ENCODE results near the gene SLC36A1. TPM values are rescaled to one million over a fixed set of nuclear protein-coding genes. Genes with fewer than 3 reads are reported as not detected.

SLC36A1 gene
- total and polyA plus RNA-seq, 8 donors: 4.0 to 34.5 (median 5.6) TPM

- ATAC-seq: no peak
- H3K4me1 ChIP-seq: no peaks in the 10 kb centered on the region
- TF ChIP-seq CTCF (IDR thresholded peaks at IDR 0.05): no peak
- H3K27ac ChIP-seq: no peak overlapping the region
- DNase-seq: no peak
- H3K4me3 ChIP-seq: no peak overlapping the region
- H3K27me3 ChIP-seq: no peaks in the 10 kb centered on the region
- intact Hi-C loops (cut with DNase I): loop anchor here in 1 of 2 donors (10.0 kb wide), 1 partner anchor 127 kb away; no protein-coding TSS in a partner anchor
- H3K36me3 ChIP-seq: no peaks in the 10 kb centered on the region
- no peaks in the 10 kb centered on the region for H3K9me3 ChIP-seq
Measured at GRCh38 chr5:151528153-151528552, 80.8 kb downstream of the SLC36A1 start.

GRCh38 chr5:151528996-151529395 lies 81.6 kb downstream of the SLC36A1 start:
- H3K27ac ChIP-seq: no peak overlapping the region
- no peak overlapping the region for H3K4me3 ChIP-seq
- DNase-seq: no peak
- no peak for TF ChIP-seq CTCF (IDR thresholded peaks at IDR 0.05)
- H3K9me3 ChIP-seq: no peaks in the 10 kb centered on the region
- no peaks in the 10 kb centered on the region for H3K4me1 ChIP-seq
- H3K27me3 ChIP-seq: no peaks in the 10 kb centered on the region
- H3K36me3 ChIP-seq: no peaks in the 10 kb centered on the region
- no peak for ATAC-seq
- intact Hi-C loops (cut with DNase I): loop anchor here in 1 of 2 donors (10.0 kb wide), 1 partner anchor 126 kb away; no protein-coding TSS in a partner anchor

- Histone ChIP-seq H3K27ac (no peak overlapping the region), H3K4me3 (no peak overlapping the region), H3K9me3 (no peaks in the 10 kb centered on the region), H3K36me3 (no peaks in the 10 kb centered on the region), H3K27me3 (no peaks in the 10 kb centered on the region), H3K4me1 (no peaks in the 10 kb centered on the region)
- DNase-seq (no peak), ATAC-seq (no peak)
- TF ChIP-seq CTCF (IDR thresholded peaks at IDR 0.05): no peak
- intact Hi-C loops (cut with DNase I): no loop called here
Measured at GRCh38 chr5:151531581-151531980, 84.2 kb downstream of the SLC36A1 start.

GRCh38 chr5:151532416-151532815 lies 85.0 kb downstream of the SLC36A1 start:
- no peaks in the 10 kb centered on the region for H3K9me3 ChIP-seq
- intact Hi-C loops (cut with DNase I): no loop called here
- H3K36me3 ChIP-seq: no peaks in the 10 kb centered on the region
- DNase-seq: no peak
- H3K4me3 ChIP-seq: no peak overlapping the region
- TF ChIP-seq CTCF (IDR thresholded peaks at IDR 0.05): no peak
- no peak for ATAC-seq
- no peaks in the 10 kb centered on the region for H3K27me3 ChIP-seq
- no peak overlapping the region for H3K27ac ChIP-seq
- H3K4me1 ChIP-seq: no peaks in the 10 kb centered on the region

- no peak for TF ChIP-seq CTCF (IDR thresholded peaks at IDR 0.05)
- Histone ChIP-seq H3K4me3 (no peak overlapping the region), H3K4me1 (no peaks in the 10 kb centered on the region), H3K9me3 (no peaks in the 10 kb centered on the region), H3K27me3 (no peaks in the 10 kb centered on the region), H3K27ac (no peak overlapping the region), H3K36me3 (no peaks in the 10 kb centered on the region)
- DNase-seq: no peak
- no peak for ATAC-seq
- intact Hi-C loops (cut with DNase I): no loop called here
Measured at GRCh38 chr5:151534350-151534749, 86.9 kb downstream of the SLC36A1 start.

Measured in left lung (tissue), 10 donors.